Transverse colon (tissue), 4 donors: Measurements from ENCODE around the gene SOD1. TPM values are rescaled to one million over a fixed set of nuclear protein-coding genes. Genes with fewer than 3 reads are reported as not detected.

Experiments
- DNase-seq: peaks from one replicate; pipeline ENCODE4 v3.0.0-alpha.2; 2019
- H3K27ac ChIP-seq, 4 donors: fragments of 200-600 bp; sonication (generic); 2 replicates each; pipeline ENCODE4 v1.5.1; 2016 to 2018; ENCODE audit warnings: inconsistent platforms in 4 of 4
- H3K27me3 ChIP-seq: fragments of 200-600 bp; sonication (generic); 2 replicates; pipeline ENCODE4 v1.5.1; 2017; ENCODE audit warnings: inconsistent platforms
- H3K36me3 ChIP-seq, 4 donors: fragments of 200-600 bp; sonication (generic); 2 replicates each; pipeline ENCODE4 v1.5.1; 2017 to 2019; ENCODE audit warnings: inconsistent platforms in 4 of 4
- H3K4me1 ChIP-seq, 4 donors: fragments of 200-600 bp; sonication (generic); 2 replicates each; pipeline ENCODE4 v1.5.1; 2017 to 2020; ENCODE audit warnings: inconsistent platforms in 4 of 4
- H3K4me3 ChIP-seq, 4 donors: fragments of 200-600 bp; sonication (generic); 1 replicate in 1 of 4; 2 replicates in 3 of 4; pipeline versions ENCODE4 v1.5.1 to v1.6.1; 2017 to 2019; ENCODE audit warnings: inconsistent platforms in 4 of 4
- H3K9me3 ChIP-seq, 2 donors: fragments of 200-600 bp; sonication (generic); 2 replicates each; pipeline ENCODE4 v1.5.1; 2017 to 2019; ENCODE audit warnings: inconsistent platforms in 2 of 2
- CTCF ChIP-seq, 5 experiments: fragments of 200-600 bp in 3 of 5; fragments of 450-650 bp in 2 of 5; sonication (generic) in 3 of 5; IDR thresholded peaks; 1 replicate in 2 of 5; 2 replicates in 3 of 5; pipeline ENCODE4 v1.5.1; 2016 to 2017; ENCODE audit warnings: antibody characterized with exemption in 5 of 5, inconsistent platforms in 3 of 5, mild to moderate bottlenecking in 2 of 5, moderate library complexity in 1 of 5
- EP300 ChIP-seq: sonication (generic); formaldehyde crosslinking; IDR thresholded peaks from one replicate; pipeline ENCODE4 v1.6.1; 2017; ENCODE audit warnings: antibody characterized with exemption, low read depth
- POLR2A ChIP-seq: fragments of 450-650 bp; IDR thresholded peaks from one replicate; pipeline ENCODE4 v1.6.1; 2016; ENCODE audit warnings: antibody characterized with exemption, mild to moderate bottlenecking, moderate library complexity
- POLR2AphosphoS5 ChIP-seq, 3 donors: sonication (generic); formaldehyde crosslinking; IDR thresholded peaks; one replicate each; pipeline ENCODE4 v1.6.1; 2016; ENCODE audit warnings: antibody characterized with exemption in 3 of 3
- WGBS, 2 donors: methylation state at CpG; one replicate each; pipeline ENCODE4 v1.1.5; 2018; ENCODE audit warnings: low coverage in 1 of 2; 5-methylcytosine and 5-hydroxymethylcytosine counted together
- in situ Hi-C, 4 donors: fragments of 200-750 bp; cut with MboI; loops; one replicate each; pipeline versions ENCODE4 v1.15.0 to v1.15.1; 2017; ENCODE audit warnings: low sequenced_read_pairs in 3 of 4, low pct_ligation_motif_present in 1 of 4, low pct_unique_long_range_greater_than_20kb in 1 of 4
- intact Hi-C: fragments of 100-400 bp; cut with DNase I; formaldehyde crosslinking; loops from one replicate; pipeline ENCODE4 v1.15.1; 2023; ENCODE audit warnings: low total_unique reads
- total RNA-seq, 4 donors: library from RNA; depleted of rRNA; stranded (reverse); fragments of >200 nt; gene quantifications; one replicate each; pipeline ENCODE4 v1.1.0, GENCODE V29; 2016

The SOD1 gene
- total RNA-seq, 4 donors from 2014 or later: 117 to 312 (median 256) TPM

- Histone ChIP-seq H3K9me3 (no peaks in the 10 kb centered on the region), H3K27me3 (no peaks in the 10 kb centered on the region), H3K27ac (no peak overlapping the region), H3K4me1 (peaks cover 0 to 28% (median 0%) of the 10 kb centered on the region in 4 donors), H3K36me3 (peaks cover 0 to 7% (median 3%) of the 10 kb centered on the region in 4 donors), H3K4me3 (no peak overlapping the region)
- WGBS, 2 donors: 82 to 90% methylated on average over 3 of the region's 3 CpGs
- TF ChIP-seq POLR2AphosphoS5 (IDR thresholded peaks at IDR 0.05): no peak
- TF ChIP-seq POLR2A: no peak
- TF ChIP-seq EP300: no peak
- TF ChIP-seq CTCF (IDR thresholded peaks at IDR 0.05): no peak
- intact Hi-C loops (no loop called here), in situ Hi-C loops (no loop called here)
- DNase-seq: no peak
Observed at GRCh38 chr21:31706562-31706961, 47.1 kb downstream of the SOD1 start.

GRCh38 chr21:31707499-31707898 lies 48.0 kb downstream of the SOD1 start:
- no peak for TF ChIP-seq POLR2A
- no peak for TF ChIP-seq CTCF (IDR thresholded peaks at IDR 0.05)
- no peak for TF ChIP-seq POLR2AphosphoS5 (IDR thresholded peaks at IDR 0.05)
- TF ChIP-seq EP300: no peak
- no peak for DNase-seq
- intact Hi-C loops (no loop called here), in situ Hi-C loops (no loop called here)
- Histone ChIP-seq H3K36me3 (no peaks in the 10 kb centered on the region), H3K27ac (no peak overlapping the region), H3K9me3 (no peaks in the 10 kb centered on the region), H3K4me1 (peaks cover 0 to 31% (median 0%) of the 10 kb centered on the region in 4 donors), H3K4me3 (no peak overlapping the region), H3K27me3 (no peaks in the 10 kb centered on the region)

GRCh38 chr21:31708541-31708940 lies 49.0 kb downstream of the SOD1 start:
- DNase-seq: no peak
- peaks cover 0 to 31% (median 0%) of the 10 kb centered on the region in 4 donors for H3K4me1 ChIP-seq
- H3K27ac ChIP-seq: no peak overlapping the region
- WGBS, 2 donors: 17 to 58% methylated on average over 1 of the region's 1 CpG
- H3K27me3 ChIP-seq: no peaks in the 10 kb centered on the region
- TF ChIP-seq EP300 (no peak), CTCF (IDR thresholded peaks at IDR 0.05) (no peak), POLR2A (no peak)
- H3K36me3 ChIP-seq: no peaks in the 10 kb centered on the region
- no peak overlapping the region for H3K4me3 ChIP-seq
- in situ Hi-C loops: no loop called here
- intact Hi-C loops: no loop called here
- no peaks in the 10 kb centered on the region for H3K9me3 ChIP-seq

GRCh38 chr21:31710586-31710985 lies 51.1 kb downstream of the SOD1 start:
- in situ Hi-C loops (no loop called here), intact Hi-C loops (no loop called here)
- no peak for DNase-seq
- Histone ChIP-seq H3K4me3 (no peak overlapping the region), H3K36me3 (no peaks in the 10 kb centered on the region), H3K9me3 (no peaks in the 10 kb centered on the region), H3K4me1 (peaks cover 0 to 43% (median 5%) of the 10 kb centered on the region in 4 donors), H3K27ac (no peak overlapping the region), H3K27me3 (no peaks in the 10 kb centered on the region)
- TF ChIP-seq POLR2AphosphoS5 (IDR thresholded peaks at IDR 0.05) (no peak), EP300 (no peak), POLR2A (no peak)
- 67 to 69% methylated on average over 1 of the region's 1 CpG for WGBS, 2 donors

GRCh38 chr21:31711326-31711725 lies 51.8 kb downstream of the SOD1 start:
- no peaks in the 10 kb centered on the region for H3K27me3 ChIP-seq
- 97 to 100% methylated on average over 1 of the region's 1 CpG for WGBS, 2 donors
- in situ Hi-C loops (no loop called here), intact Hi-C loops (no loop called here)
- no peak for DNase-seq
- H3K4me1 ChIP-seq: peaks cover 0 to 49% (median 5%) of the 10 kb centered on the region in 4 donors
- no peak for TF ChIP-seq CTCF (IDR thresholded peaks at IDR 0.05)
- TF ChIP-seq POLR2AphosphoS5 (IDR thresholded peaks at IDR 0.05): no peak
- no peaks in the 10 kb centered on the region for H3K36me3 ChIP-seq
- H3K27ac ChIP-seq: no peak overlapping the region
- H3K4me3 ChIP-seq: no peak overlapping the region
- H3K9me3 ChIP-seq: no peaks in the 10 kb centered on the region
